ENCODE measurements around the gene PRKN.

DNA sequence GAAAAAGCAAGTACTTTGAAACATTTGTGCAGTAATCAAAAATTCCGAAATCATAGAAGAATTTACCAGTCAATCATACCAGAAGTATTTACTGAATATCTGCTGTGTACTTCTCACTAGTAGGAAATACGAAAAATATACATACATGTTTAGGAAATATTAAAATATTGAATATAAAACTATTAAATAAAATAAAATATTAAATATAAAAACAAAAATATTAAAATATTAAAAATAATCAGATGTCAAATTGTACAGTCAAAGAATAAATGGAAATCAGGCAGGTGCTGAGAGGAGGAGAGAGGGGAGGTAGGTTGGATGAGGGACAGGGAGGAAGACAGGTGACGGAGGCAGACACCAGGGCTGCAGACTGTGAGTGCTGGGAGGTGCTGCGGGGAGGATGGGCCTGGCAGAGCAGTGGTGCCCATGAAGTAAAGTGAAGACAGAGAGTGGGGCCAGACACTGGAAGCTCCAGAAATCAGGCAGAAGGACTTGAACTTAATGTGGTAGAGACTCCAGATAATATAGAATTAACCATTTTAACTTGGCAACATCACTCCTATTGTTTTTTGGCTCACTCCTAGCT, 55.9 kb downstream of the PRKN start:
- TF ChIP-seq, protein P1, sequence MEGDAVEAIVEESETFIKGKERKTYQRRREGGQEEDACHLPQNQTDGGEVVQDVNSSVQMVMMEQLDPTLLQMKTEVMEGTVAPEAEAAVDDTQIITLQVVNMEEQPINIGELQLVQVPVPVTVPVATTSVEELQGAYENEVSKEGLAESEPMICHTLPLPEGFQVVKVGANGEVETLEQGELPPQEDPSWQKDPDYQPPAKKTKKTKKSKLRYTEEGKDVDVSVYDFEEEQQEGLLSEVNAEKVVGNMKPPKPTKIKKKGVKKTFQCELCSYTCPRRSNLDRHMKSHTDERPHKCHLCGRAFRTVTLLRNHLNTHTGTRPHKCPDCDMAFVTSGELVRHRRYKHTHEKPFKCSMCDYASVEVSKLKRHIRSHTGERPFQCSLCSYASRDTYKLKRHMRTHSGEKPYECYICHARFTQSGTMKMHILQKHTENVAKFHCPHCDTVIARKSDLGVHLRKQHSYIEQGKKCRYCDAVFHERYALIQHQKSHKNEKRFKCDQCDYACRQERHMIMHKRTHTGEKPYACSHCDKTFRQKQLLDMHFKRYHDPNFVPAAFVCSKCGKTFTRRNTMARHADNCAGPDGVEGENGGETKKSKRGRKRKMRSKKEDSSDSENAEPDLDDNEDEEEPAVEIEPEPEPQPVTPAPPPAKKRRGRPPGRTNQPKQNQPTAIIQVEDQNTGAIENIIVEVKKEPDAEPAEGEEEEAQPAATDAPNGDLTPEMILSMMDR (IDR thresholded peaks at IDR 0.05), result no peak
- TF ChIP-seq ZFX (IDR thresholded peaks at IDR 0.05; ENCODE audit: borderline replicate concordance), result no peak

Measured in 22Rv1 (cell line).